GM18505 (cell line): ENCODE measurements around the gene ASIC4.

Experiments
- ATAC-seq: cut with Tn5 transposase; IDR thresholded peaks from one replicate; pipeline ENCODE4 v1.9.1; 2021; ENCODE audit not compliant: unreplicated experiment
- POLR2A ChIP-seq: IDR thresholded peaks from 4 replicates; pipeline ENCODE4 v1.6.1; 2011; ENCODE audit warnings: borderline replicate concordance; ENCODE audit not compliant: insufficient read depth, insufficient read length; ENCODE audit errors: extremely low read depth

ASIC4 gene

DNA sequence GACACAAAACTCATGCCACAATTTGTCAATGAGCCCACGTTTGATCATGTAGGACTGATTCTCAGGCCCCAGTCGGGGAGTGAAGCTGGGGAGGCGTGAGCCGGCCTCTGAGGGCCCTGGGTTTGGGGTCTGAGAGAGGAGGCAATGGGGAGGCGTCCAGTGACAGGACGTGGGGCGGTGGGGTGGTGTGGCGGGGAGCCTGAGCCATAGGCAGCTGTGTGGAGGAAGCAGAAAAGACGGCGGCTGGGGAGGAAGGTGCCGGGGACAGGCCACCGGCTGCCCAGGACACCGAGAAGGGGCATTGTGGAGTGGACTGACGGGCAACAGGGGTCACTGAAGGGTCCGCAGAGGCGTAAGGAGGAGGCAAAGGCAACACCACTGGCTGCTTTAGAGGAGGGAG is 22.1 kb downstream of the ASIC4 start:
- ATAC-seq = no peak
- no peak for TF ChIP-seq POLR2A

DNA sequence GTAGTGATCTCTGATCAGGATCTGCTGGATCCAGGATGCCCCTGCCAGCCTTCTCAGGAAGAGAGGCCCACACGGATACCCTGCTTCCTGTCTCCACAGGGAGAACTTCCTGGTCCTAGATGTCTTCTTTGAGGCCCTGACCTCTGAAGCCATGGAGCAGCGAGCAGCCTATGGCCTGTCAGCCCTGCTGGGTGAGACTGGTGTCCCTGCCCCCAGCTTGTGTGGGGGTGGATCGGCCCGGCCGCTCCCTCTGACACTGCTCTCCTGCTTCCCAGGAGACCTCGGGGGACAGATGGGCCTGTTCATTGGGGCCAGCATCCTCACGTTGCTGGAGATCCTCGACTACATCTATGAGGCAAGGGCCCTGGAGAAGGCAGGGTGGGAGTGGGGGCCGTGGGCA is 22.7 kb downstream of the ASIC4 start:
- ATAC-seq = no peak
- TF ChIP-seq POLR2A = no peak

DNA sequence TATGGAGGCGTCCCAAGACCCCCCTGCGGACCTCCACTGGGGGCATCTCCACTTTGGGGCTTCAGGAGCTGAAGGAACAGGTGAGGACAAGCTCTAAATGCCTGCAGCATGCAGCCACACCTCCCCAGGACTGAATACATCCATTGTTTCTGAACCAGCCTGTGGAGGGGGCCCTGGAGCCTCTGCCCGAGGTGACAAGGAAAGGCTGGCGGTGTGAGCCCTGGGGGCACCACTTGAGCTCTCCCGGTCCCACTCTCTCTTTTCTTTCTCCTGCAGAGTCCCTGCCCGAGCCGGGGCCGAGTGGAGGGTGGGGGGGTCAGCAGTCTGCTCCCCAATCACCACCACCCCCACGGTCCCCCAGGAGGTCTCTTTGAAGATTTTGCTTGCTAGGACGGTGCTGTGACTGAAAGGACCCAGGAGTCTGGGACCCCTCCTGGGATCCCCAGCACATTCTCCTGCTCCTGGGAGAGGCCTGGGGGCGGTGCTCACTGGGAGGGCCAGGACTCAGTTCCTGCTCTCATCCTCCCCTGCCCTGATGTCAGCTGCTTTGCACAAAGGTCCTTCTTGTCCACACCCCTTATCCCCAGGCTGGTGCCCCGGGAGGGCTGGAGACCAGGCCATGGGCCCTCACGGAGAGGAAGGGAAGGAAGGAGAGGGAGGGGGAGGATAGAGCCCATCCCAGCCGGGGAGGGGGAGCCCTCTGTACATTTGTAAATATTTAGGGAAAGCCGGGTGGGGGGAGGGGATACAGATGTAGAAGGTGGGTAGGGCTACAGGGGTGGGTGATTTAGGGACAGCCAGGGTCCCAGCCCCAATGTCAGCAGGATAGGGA is 23.6 kb downstream of the ASIC4 start:
- TF ChIP-seq POLR2A = no peak
- ATAC-seq = no peak

- no peak for ATAC-seq
- no peak for TF ChIP-seq POLR2A
These were observed 24.2 kb downstream of the ASIC4 start for GRCh38 chr2:219538504-219538951.

GRCh38 chr2:219538956-219539788 is 24.9 kb downstream of the ASIC4 start:
- ATAC-seq = no peak
- TF ChIP-seq POLR2A = no peak

- TF ChIP-seq POLR2A = no peak
- no peak for ATAC-seq
These were observed 25.8 kb downstream of the ASIC4 start for GRCh38 chr2:219539926-219540678.

DNA sequence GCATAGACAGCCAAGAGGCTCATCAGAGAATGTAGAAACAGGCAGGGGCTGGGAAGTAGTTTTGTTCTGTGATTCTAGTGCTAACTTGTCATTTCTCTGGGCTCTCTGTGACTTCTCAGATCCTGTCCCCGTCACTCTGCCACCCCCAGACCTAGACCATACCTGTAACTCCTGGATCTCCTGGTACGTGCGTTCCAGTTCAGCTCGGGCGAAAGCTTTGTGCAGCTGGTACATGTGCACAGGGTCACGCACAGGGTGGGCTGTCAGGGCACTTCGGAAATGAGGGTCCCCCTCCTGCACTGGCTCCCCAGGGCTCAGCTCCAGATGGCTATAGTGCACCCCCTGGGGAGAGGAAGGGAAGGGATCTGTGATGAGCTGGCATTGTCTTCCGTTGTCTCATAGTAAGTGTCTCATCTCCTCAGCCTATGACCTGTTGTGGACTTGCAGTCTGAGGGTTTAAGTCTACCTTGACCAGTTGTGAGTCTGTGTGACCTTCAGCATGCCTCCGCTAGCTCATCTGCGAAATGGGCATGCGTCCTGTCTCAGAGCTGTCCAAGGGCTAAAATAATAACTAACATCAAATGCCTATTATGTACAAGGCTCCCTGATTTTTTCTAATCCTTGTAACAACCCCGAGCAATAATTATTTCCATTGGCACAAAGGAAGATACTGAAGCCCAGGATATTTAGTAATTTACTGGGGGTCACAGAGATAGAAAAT is 26.7 kb downstream of the ASIC4 start:
- no peak for ATAC-seq
- no peak for TF ChIP-seq POLR2A

GRCh38 chr2:219541611-219542180 is 27.4 kb downstream of the ASIC4 start:
- no peak for TF ChIP-seq POLR2A
- ATAC-seq = peak; percentile 63

DNA sequence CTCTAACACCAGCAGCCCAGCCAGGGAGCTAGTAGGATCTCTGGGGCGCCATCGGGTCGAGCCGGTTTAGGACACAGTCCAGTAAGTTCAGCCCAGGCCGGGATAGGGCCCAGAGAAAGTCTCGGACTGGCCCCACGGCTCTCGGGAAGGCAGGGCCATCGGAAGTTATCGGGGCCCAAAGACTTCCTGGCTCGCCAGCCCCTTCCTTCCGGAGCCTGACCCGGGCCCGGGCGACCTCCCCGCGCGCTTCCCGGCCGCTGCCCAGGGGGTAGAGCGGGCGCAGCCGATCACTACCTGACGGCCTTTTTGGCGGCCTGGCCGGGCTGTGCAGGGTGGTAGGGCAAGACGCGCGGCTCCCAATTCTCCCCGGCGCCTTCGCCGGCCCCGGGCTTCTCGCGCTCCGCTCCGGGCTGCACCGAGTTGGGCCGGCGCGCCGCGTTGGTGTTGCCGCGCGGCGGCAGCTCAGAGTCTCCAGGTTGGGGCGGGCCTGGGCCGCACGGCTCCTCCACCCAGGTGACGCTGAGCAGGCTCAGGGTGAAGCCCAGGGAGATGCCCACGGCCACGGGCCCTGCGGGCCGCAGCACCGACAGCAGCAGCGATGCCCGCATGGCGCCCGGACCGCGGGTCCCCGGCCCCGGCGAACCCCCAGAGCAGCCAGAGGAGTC is 28.8 kb downstream of the ASIC4 start:
- ATAC-seq = peak; percentile 36
- TF ChIP-seq POLR2A = no peak

- peak; percentile 67 for ATAC-seq
- peak; percentile 38 for TF ChIP-seq POLR2A
These were observed 29.5 kb downstream of the ASIC4 start, which contains the start of the genes CHPF and TMEM198 for GRCh38 chr2:219543596-219544358. CHPF (minus strand) TSS chr2:219543809; CDS start chr2:219543538, 271 bp downstream. TMEM198 (plus strand) TSS chr2:219544028; CDS start chr2:219544728, 700 bp downstream.

DNA sequence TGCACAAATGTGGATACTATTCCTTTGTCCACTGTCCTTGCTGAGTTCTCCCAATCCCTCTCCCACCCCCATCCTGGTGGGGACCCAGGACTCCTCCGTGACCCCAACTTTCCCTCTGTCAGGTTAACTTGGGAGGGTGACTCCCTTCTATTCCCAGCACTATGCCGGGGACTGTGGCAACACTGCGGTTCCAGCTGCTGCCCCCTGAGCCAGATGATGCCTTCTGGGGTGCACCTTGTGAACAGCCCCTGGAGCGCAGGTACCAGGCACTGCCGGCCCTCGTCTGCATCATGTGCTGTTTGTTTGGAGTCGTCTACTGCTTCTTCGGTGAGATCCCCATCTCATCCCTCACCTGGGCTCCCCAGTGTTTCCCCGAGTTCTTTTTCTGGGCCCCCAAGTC is 30.3 kb downstream of the ASIC4 start:
- TF ChIP-seq POLR2A = no peak
- no peak for ATAC-seq
